H9 (cell line): ENCODE data around the gene ACTL7B. TPM values are rescaled to one million over a fixed set of nuclear protein-coding genes. Genes with fewer than 3 reads are reported as not detected.

Source experiments
- DNase-seq: peaks from one replicate; pipeline ENCODE4 v3.0.0-alpha.2; 2017
- H2AFZ ChIP-seq: one replicate; pipeline ENCODE4 v1.6.1; 2013; ENCODE audit warnings: mild to moderate bottlenecking, low read length, control low read depth, moderate library complexity
- H2AK5ac ChIP-seq: 2 replicates; pipeline ENCODE4 v1.6.1; 2013; ENCODE audit warnings: low read length, control low read depth, mixed read lengths; ENCODE audit not compliant: insufficient read length
- H2BK120ac ChIP-seq: one replicate; pipeline ENCODE4 v1.6.1; 2013; ENCODE audit warnings: low read depth, mild to moderate bottlenecking, low read length, control low read depth, inconsistent platforms; ENCODE audit not compliant: poor library complexity, severe bottlenecking
- H2BK12ac ChIP-seq: 2 replicates; pipeline ENCODE4 v1.6.1; 2013; ENCODE audit warnings: low read length, control low read depth, mixed read lengths, low read depth; ENCODE audit not compliant: insufficient read length
- H2BK15ac ChIP-seq: 2 replicates; pipeline ENCODE4 v1.6.1; 2013; ENCODE audit warnings: low read depth, low read length, control low read depth
- H2BK20ac ChIP-seq: one replicate; pipeline ENCODE4 v1.6.1; 2013; ENCODE audit warnings: low read depth, mild to moderate bottlenecking, low read length, control low read depth, inconsistent platforms; ENCODE audit not compliant: poor library complexity, severe bottlenecking
- H2BK5ac ChIP-seq: 2 replicates; pipeline ENCODE4 v1.6.1; 2013; ENCODE audit warnings: low read length, control low read depth, mixed read lengths; ENCODE audit not compliant: insufficient read length
- H3K14ac ChIP-seq: 2 replicates; pipeline ENCODE4 v1.6.1; 2013; ENCODE audit warnings: low read length, control low read depth; ENCODE audit not compliant: insufficient read depth
- H3K18ac ChIP-seq: 2 replicates; pipeline ENCODE4 v1.6.1; 2013; ENCODE audit warnings: low read depth, mild to moderate bottlenecking, mixed read lengths, low read length, control low read depth; ENCODE audit not compliant: insufficient read length
- H3K23ac ChIP-seq: 2 replicates; pipeline ENCODE4 v1.6.1; 2013; ENCODE audit warnings: low read length, control low read depth, mixed read lengths, low read depth; ENCODE audit not compliant: insufficient read length
- H3K23me2 ChIP-seq: 2 replicates; pipeline ENCODE4 v1.6.1; 2013; ENCODE audit warnings: low read depth, mild to moderate bottlenecking, mixed read lengths, low read length, control low read depth; ENCODE audit not compliant: insufficient read length, poor library complexity, severe bottlenecking
- H3K27ac ChIP-seq: 2 replicates; pipeline ENCODE4 v1.5.1; 2013; ENCODE audit warnings: low read length, control low read depth, mixed read lengths, low read depth; ENCODE audit not compliant: insufficient read length
- H3K27me3 ChIP-seq: 2 replicates; pipeline ENCODE4 v1.6.1; 2013; ENCODE audit warnings: low read length, control low read depth, inconsistent platforms; ENCODE audit not compliant: insufficient read depth
- H3K4ac ChIP-seq: 2 replicates; pipeline ENCODE4 v1.6.1; 2013; ENCODE audit warnings: low read depth, mild to moderate bottlenecking, control low read depth, inconsistent platforms, low read length, moderate library complexity
- H3K4me1 ChIP-seq: 2 replicates; pipeline ENCODE4 v1.6.1; 2013; ENCODE audit warnings: low read length, control low read depth, inconsistent platforms; ENCODE audit not compliant: insufficient read depth
- H3K4me2 ChIP-seq: 2 replicates; pipeline ENCODE4 v1.6.1; 2013; ENCODE audit warnings: low read length, control low read depth, mixed read lengths; ENCODE audit not compliant: insufficient read length, insufficient read depth
- H3K56ac ChIP-seq: 2 replicates; pipeline ENCODE4 v1.6.1; 2013; ENCODE audit warnings: low read depth, mild to moderate bottlenecking, mixed read lengths, low read length, control low read depth; ENCODE audit not compliant: insufficient read length
- H3K79me1 ChIP-seq: 2 replicates; pipeline ENCODE4 v1.6.1; 2013; ENCODE audit warnings: low read depth, mild to moderate bottlenecking, moderate library complexity, low read length, control low read depth, inconsistent platforms; ENCODE audit not compliant: insufficient read depth, poor library complexity, severe bottlenecking
- H3K79me2 ChIP-seq: 2 replicates; pipeline ENCODE4 v1.6.1; 2013; ENCODE audit warnings: low read length, control low read depth, inconsistent platforms; ENCODE audit not compliant: insufficient read depth
- H3K9ac ChIP-seq: 2 replicates; pipeline ENCODE4 v1.6.1; 2013; ENCODE audit warnings: low read length, control low read depth, mixed read lengths; ENCODE audit not compliant: insufficient read length; ENCODE audit errors: extremely low read depth
- H3K9me3 ChIP-seq: one replicate; pipeline ENCODE4 v1.6.1; 2013; ENCODE audit warnings: low read depth, low read length, inconsistent platforms; ENCODE audit not compliant: control insufficient read depth
- H3T11ph ChIP-seq: one replicate; pipeline ENCODE4 v1.6.1; 2013; ENCODE audit warnings: mild to moderate bottlenecking, low read length, control low read depth, inconsistent platforms
- H4K20me1 ChIP-seq: one replicate; pipeline ENCODE4 v1.6.1; 2013; ENCODE audit not compliant: control insufficient read depth, insufficient read length, insufficient read depth
- H4K5ac ChIP-seq: 2 replicates; pipeline ENCODE4 v1.6.1; 2013; ENCODE audit warnings: low read depth, mild to moderate bottlenecking, mixed read lengths, low read length, control low read depth; ENCODE audit not compliant: insufficient read length
- H4K8ac ChIP-seq: replicated peaks from 2 replicates; pipeline ENCODE4 v1.6.1; 2013; ENCODE audit warnings: low read length, control low read depth, mixed read lengths, low read depth; ENCODE audit not compliant: insufficient read length
- H4K91ac ChIP-seq: 2 replicates; pipeline ENCODE4 v1.6.1; 2013; ENCODE audit warnings: low read depth, mild to moderate bottlenecking, moderate library complexity, mixed read lengths, low read length, control low read depth; ENCODE audit not compliant: insufficient read length
- H3K27ac Mint-ChIP-seq, 3 experiments: 2 replicates in 2 of 3; 3 replicates in 1 of 3; pipeline ENCODE4 v1.8.0; 2020 to 2021; ENCODE audit warnings: mixed read lengths in 3 of 3, mild to moderate bottlenecking in 1 of 3, moderate library complexity in 1 of 3
- H3K27me3 Mint-ChIP-seq: 2 replicates; pipeline ENCODE4 v1.8.0; 2021; ENCODE audit warnings: low read depth, mild to moderate bottlenecking, moderate library complexity, mixed read lengths
- H3K36me3 Mint-ChIP-seq, 3 experiments: 2 replicates in 2 of 3; 3 replicates in 1 of 3; pipeline ENCODE4 v1.8.0; 2020 to 2021; ENCODE audit warnings: low read depth in 3 of 3, mixed read lengths in 3 of 3; ENCODE audit not compliant: insufficient read depth in 1 of 3
- H3K4me1 Mint-ChIP-seq, 2 experiments: 2 replicates each; pipeline ENCODE4 v1.8.0; 2020; ENCODE audit warnings: mixed read lengths in 2 of 2
- H3K4me3 Mint-ChIP-seq, 2 experiments: 2 replicates in 1 of 2; 3 replicates in 1 of 2; pipeline ENCODE4 v1.8.0; 2020 to 2021; ENCODE audit warnings: mild to moderate bottlenecking in 2 of 2, mixed read lengths in 2 of 2, moderate library complexity in 1 of 2
- H3K9me3 Mint-ChIP-seq, 2 experiments: 2 replicates in 1 of 2; 3 replicates in 1 of 2; pipeline ENCODE4 v1.8.0; 2020; ENCODE audit warnings: mild to moderate bottlenecking in 2 of 2, mixed read lengths in 2 of 2, moderate library complexity in 1 of 2
- WGBS: extraction: QIAGEN DNeasy Blood & Tissue Kit; methylation state at CpG from one replicate; pipeline ENCODE4 v1.1.7; 2013; ENCODE audit warnings: missing lambda C conversion rate, low lambda C conversion rate, mixed read lengths; ENCODE audit not compliant: insufficient read length; ENCODE audit errors: extremely low coverage; 5-methylcytosine and 5-hydroxymethylcytosine counted together
- total RNA-seq: library from RNA; stranded (reverse); gene quantifications from 2 replicates; pipeline ENCODE4 v1.2.1, GENCODE V29; 2021
- TF ChIP-seq, protein P1 (sequence below): fragments of 200-600 bp; sonication (generic); conservative IDR thresholded peaks from 3 replicates; pipeline ENCODE4 v1.8.0; 2021; ENCODE audit warnings: antibody characterized with exemption, mild to moderate bottlenecking

Gene ACTL7B
- total RNA-seq, 1 experiment from 2014 or later = 0.09 TPM

DNA sequence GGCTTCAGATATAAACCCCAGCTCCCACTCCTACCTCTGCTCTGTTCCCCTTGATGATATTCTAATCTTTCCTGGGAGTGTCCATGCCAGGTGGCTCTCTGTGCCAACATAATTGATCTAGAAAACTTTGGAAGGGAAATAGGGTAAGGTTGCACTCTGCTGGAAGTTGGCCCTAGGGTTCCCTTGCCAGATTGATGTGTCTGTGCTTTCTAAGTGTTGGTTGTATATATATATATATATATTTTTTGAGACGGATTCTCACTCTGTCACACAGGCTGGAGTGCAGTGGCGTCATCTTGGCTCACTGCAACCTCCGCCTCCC is 23.6 kb downstream of the ACTL7B start:
- no peak overlapping the region for H3T11ph ChIP-seq
- no peaks in the 10 kb centered on the region for H3K4me1 ChIP-seq
- H3K27ac ChIP-seq = no peak overlapping the region
- H4K20me1 ChIP-seq = no peaks in the 10 kb centered on the region
- WGBS = no CpG with 5 or more reads among the region's 3 CpGs
- no peak overlapping the region for H2BK15ac ChIP-seq
- no peak overlapping the region for H2BK5ac ChIP-seq
- no peaks in the 10 kb centered on the region for H3K79me2 ChIP-seq
- no peak overlapping the region for H2BK20ac ChIP-seq
- no peaks in the 10 kb centered on the region for H3K9me3 ChIP-seq
- Mint-ChIP-seq H3K4me1 (peaks cover 16% of the 10 kb centered on the region in 2 experiments), H3K27me3 (no peaks in the 10 kb centered on the region; the same call in 1 of the 2 replicates), H3K4me3 (no peak overlapping the region), H3K9me3 (no peaks in the 10 kb centered on the region; a peak in 1 of 5 replicates), H3K27ac (no peak overlapping the region), H3K36me3 (no peaks in the 10 kb centered on the region)
- no peak for DNase-seq
- TF ChIP-seq, protein P1, sequence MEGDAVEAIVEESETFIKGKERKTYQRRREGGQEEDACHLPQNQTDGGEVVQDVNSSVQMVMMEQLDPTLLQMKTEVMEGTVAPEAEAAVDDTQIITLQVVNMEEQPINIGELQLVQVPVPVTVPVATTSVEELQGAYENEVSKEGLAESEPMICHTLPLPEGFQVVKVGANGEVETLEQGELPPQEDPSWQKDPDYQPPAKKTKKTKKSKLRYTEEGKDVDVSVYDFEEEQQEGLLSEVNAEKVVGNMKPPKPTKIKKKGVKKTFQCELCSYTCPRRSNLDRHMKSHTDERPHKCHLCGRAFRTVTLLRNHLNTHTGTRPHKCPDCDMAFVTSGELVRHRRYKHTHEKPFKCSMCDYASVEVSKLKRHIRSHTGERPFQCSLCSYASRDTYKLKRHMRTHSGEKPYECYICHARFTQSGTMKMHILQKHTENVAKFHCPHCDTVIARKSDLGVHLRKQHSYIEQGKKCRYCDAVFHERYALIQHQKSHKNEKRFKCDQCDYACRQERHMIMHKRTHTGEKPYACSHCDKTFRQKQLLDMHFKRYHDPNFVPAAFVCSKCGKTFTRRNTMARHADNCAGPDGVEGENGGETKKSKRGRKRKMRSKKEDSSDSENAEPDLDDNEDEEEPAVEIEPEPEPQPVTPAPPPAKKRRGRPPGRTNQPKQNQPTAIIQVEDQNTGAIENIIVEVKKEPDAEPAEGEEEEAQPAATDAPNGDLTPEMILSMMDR = no peak
- H3K4ac ChIP-seq = no peak overlapping the region
- no peak overlapping the region for H3K14ac ChIP-seq
- no peak overlapping the region for H3K9ac ChIP-seq
- H2BK120ac ChIP-seq = no peak overlapping the region
- H4K8ac ChIP-seq = no peak overlapping the region
- no peak overlapping the region for H3K4me2 ChIP-seq
- H3K79me1 ChIP-seq = no peaks in the 10 kb centered on the region
- H3K23me2 ChIP-seq = no peaks in the 10 kb centered on the region
- no peaks in the 10 kb centered on the region for H3K27me3 ChIP-seq
- H3K23ac ChIP-seq = no peak overlapping the region
- H2AFZ ChIP-seq = no peak overlapping the region
- no peak overlapping the region for H3K56ac ChIP-seq
- no peak overlapping the region for H2AK5ac ChIP-seq
- H4K5ac ChIP-seq = no peak overlapping the region
- no peak overlapping the region for H4K91ac ChIP-seq
- H3K18ac ChIP-seq = no peak overlapping the region
- H2BK12ac ChIP-seq = no peak overlapping the region
